ENCODE data around the gene BCAS3.
"Not testable (repeated sequence)": the region's sequence is repeated elsewhere in the genome, so short reads cannot be mapped to it uniquely, and the experiment has no call there.

Gene BCAS3

DNA sequence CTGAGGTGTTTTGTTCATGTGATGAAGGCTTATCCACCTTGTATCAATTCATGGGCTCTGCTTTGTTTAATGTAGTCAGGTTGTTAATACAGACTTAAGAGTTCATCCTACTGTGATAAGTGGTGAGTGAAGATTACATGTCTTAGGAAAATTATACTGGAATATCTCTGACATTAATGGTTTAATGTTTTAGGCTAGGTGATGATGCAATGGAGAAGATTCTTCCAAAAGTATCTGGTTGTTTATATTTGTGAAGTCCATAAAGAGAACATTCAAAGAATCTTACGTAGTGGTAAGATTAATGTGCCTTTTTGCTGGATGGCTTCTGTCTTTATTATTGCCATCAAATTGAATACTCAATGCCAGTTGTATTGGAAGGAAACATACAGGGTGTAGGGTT is 236.4 kb downstream of the BCAS3 start:
- intact Hi-C loops (cut with DNase I) = no loop called here
- no peak for DNase-seq

DNA sequence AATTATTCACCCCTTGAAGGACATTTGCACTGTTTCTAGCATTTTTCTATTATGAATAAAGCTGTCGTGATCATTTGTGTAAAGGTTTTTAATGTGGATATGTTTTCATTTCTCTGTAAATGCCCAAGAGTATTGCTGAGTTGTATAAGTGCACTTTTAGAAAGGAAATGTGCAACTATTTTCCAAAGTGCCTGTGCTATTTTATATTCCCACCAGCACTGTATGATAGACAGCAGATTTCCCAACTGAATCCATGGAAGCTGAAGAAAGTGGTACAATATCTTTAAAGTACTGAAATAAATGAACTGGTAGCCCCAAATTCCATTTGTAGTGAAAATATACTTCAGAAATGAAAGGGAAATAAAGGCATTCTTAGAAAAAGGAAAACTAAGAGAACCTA is 238.4 kb downstream of the BCAS3 start:
- intact Hi-C loops (cut with DNase I) = no loop called here
- no peak for DNase-seq

DNA sequence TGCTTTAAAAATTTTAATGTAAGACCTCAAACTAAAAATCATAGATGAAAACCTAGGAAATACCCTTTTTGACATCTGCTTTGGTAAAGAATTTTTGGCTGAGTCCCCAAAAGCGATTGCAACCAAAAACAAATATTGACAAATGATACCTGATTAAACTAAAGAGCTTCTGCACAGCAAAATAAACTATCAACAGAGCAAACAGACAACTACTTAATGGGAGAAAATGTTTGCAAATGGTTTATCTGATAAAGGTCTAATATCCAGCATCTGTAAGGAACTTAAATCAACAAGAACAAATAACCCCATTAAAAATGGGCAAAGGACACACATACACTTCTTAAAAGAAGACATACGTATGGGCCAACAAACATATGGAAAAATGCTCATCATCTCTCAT is 242.5 kb downstream of the BCAS3 start:
- intact Hi-C loops (cut with DNase I) = no loop called here
- no peak for DNase-seq

DNA sequence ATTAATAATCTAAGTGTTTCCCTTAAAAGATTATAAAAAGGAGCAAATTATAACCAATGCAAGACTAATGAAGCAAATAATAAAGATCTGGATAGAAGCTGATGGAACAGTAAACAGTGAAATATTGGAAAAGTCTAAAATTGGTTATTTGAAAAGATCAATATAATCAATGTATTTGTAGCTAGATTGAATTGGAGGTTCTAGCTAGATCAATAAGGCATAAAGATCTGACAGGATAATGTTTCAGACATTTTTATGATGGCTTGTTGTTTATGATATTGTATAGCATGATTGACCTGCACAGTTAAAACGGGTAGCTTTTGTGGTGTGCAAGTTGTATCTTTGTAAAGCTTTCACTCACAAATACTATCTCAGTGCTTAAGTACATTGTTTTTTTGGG is 245.3 kb downstream of the BCAS3 start:
- DNase-seq = no peak
- intact Hi-C loops (cut with DNase I) = no loop called here

DNA sequence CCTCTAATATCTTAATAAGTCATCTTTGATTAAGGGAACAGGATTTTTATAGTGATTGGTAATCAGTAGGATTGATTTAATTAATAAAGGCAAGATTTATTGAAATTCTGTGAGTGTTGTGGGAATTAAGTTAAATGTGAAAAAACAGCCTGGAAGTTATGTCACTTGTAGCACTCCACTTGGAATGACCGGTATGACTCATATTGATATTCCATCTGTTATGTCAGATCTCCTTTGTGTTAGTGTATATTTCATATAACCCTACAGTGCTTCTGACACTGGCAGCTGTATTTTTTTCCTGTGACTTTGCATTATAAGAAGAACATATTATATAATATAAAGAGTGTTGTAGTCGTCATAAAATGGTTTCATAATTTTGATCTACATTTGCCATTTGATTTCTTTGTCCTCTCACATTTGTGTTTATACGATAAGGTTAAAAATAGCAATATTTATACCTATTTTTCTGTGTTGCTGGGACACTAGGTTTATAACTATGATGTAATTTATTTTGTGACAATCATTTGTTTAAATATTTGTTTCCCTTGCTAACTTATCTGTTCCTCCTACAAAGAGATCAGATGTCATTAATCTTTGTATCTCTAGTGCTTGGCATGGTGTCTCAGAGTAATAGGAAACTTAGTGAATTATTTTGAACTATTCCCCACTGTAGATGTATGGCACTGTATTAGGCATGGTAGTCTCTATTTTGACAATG is 249.0 kb downstream of the BCAS3 start:
- intact Hi-C loops (cut with DNase I) = no loop called here
- DNase-seq = no peak

DNA sequence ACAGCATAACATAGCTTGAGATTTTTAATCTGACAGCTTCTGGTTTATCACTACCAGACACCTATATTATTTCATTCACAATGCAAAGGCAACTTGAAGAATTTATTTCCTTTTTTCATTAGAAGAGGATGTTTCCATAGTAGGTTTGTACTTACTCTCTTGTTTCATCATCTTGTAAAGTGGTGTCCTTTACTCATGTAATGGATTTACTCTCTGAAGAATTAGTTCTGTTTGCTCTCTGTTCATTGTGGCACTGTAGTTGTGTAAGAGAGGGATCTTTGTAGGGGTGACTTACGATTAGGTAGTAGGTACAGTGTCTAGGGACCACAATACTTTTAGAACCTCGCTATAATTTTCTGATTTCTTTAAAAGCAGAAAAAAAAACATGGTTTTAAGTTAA is 256.1 kb downstream of the BCAS3 start:
- intact Hi-C loops (cut with DNase I) = no loop called here
- no peak for DNase-seq

DNA sequence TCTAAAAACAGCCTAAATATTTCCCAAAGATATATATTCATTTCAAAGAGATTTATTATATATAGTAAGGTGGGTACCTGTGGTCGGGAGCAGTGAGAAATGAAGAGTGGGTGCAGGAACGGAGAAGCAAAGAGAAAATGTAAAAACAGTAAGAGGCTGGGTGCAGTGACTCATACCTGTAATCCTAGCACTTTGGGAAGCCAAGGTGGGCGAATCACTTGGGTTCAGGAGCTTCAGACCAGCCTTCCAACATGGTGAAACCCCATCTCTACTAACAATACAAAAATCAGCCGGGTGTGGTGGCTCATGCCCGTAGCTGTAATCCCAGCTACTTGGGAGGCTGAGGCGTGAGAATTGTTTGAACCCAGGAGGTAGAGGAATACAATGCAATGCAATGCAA is 257.1 kb downstream of the BCAS3 start:
- DNase-seq = no peak
- intact Hi-C loops (cut with DNase I) = no loop called here

DNA sequence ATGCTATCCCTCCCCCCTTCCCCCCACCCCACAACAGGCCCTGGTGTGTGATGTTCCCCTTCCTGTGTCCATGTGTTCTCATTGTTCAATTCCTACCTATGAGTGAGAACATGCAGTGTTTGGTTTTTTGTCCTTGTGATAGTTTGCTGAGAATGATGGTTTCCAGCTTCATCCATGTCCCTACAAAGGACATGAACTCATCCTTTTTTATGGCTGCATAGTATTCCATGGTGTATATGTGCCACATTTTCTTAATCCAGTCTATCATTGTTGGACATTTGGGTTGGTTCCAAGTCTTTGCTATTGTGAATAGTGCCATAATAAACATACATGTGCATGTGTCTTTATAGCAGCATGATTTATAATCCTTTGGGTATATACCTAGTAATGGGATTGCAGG is 258.3 kb downstream of the BCAS3 start:
- intact Hi-C loops (cut with DNase I); DNase-seq: not testable (repeated sequence)

DNA sequence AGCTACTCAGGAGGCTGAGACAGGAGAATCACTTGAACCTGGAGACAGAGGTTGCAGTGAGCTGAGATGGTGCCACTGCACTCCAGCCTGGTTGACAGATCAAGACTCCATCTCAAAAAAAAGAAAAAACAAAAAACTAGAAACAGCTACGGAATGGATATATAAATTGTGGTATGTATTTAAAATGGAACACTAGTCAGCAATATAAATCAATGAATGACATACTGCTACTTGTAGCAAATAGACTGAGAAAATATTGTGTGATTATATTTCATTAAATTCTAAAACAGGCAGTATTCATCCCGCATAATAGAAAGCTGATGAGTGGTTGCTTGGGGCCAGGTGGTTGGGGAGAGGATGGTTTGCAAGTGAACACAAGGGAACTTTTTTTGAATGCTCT is 261.7 kb downstream of the BCAS3 start:
- DNase-seq = no peak
- intact Hi-C loops (cut with DNase I) = no loop called here

DNA sequence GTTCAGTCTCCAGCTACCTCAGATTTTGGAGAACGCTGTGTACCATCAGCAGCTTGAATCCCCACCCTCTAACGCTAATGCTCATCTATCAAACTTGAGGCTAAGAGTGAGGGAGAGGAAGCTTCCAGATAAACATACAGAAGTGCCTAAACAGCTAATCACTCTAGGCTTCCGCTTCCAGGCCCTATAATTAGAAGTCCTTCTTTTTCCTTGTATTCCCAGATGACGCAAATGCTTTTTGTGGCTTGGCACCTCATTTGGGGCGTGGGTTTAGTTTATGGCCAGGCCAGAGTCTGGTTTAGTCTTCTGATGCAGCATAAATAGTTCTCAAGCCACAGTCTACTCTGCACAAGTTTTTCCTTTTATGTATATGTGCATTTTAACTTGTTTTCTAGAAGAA is 263.4 kb downstream of the BCAS3 start:
- intact Hi-C loops (cut with DNase I) = no loop called here
- DNase-seq = peak in 1 of 10 donors; percentile 17

DNA sequence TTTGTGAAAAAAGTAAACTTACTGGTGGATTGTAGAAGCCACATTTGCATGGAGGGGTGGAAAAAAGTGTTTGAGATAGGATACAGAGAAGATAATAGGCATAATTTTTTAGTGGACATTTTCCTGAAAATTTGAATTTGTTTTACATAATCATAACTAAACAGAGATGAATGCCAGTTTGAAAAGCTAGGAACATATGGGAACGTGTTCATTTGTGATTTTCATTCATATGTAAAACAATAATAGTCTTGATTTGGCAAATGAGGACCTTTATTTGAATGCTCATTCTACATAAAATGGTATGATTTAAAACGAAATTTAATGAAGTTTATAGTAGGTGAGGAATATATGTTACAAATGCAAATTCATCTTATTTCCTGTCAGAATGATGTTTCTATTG is 263.9 kb downstream of the BCAS3 start:
- intact Hi-C loops (cut with DNase I) = no loop called here
- DNase-seq = no peak

DNA sequence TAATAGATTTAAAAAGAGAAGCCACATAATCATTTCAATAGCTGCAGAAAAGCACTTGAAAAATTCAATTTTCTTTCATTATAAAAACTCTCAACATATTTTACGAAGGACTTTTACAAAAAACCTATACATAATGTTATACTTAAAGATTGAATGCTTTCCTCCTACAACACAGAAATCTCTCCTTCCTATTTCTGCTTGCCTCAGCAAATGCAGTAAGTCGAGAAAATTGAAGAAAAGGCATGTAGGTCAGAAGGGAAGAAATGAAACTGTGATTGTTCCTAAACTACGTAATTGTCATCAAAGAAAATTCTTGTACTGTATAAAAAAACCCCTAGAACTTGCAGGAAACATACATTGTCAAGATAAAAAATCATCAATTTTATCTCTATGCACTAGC is 267.1 kb downstream of the BCAS3 start:
- intact Hi-C loops (cut with DNase I) = no loop called here
- no peak for DNase-seq

DNA sequence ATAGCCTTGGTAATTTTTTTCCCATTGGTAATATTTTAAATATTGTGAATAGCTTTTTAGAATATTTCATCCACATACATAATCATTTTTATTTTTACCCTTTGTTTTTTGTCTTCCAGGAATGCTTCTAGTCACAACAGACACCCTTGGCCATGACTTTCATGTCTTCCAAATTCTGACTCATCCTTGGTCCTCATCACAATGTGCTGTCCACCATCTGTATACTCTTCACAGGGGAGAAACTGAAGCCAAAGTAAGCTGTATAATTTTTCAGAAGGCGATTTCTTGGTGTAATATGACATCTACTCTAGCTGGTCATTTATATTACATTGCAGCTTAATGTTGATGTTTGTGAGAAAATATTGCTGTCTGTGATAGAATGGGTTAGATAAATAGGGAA is 269.4 kb downstream of the BCAS3 start:
- DNase-seq = no peak
- intact Hi-C loops (cut with DNase I) = no loop called here

DNA sequence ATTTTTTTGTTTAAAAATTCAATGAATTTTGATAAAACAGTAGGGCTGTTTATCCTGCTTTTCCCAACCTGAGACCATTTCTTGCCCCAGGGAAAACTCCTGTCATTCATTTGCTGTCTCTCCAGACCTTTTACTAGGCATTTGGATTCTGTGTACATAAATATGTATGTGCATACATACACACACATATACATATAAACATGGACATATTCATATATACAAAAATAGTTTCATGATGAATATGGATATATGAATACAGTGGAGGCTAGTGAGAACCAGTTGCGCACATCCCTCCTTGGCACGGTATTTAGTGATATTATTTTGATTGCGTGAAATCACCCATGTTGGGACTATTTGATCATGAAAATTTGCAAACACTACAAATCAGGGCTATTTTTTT is 269.9 kb downstream of the BCAS3 start:
- no peak for DNase-seq
- intact Hi-C loops (cut with DNase I) = no loop called here

DNA sequence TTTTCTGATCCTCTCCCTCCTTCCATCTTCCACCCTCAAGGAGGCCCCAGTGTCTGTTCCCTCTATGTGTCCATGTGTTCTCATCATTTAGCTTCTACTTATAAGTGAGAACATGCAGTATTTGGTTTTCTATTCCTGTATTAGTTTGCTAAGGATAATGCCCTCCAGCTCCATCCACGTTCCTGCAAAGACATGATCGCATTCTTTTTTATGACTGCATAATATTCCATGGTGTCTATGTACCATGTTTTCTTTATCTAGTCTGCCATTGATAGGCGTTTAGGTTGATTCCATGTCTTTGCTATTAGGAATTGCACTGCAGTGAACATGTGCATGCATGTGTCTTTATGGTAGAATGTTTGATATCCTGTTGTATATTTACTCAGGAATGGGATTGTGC is 275.1 kb downstream of the BCAS3 start:
- DNase-seq = no peak
- intact Hi-C loops (cut with DNase I) = no loop called here

DNA sequence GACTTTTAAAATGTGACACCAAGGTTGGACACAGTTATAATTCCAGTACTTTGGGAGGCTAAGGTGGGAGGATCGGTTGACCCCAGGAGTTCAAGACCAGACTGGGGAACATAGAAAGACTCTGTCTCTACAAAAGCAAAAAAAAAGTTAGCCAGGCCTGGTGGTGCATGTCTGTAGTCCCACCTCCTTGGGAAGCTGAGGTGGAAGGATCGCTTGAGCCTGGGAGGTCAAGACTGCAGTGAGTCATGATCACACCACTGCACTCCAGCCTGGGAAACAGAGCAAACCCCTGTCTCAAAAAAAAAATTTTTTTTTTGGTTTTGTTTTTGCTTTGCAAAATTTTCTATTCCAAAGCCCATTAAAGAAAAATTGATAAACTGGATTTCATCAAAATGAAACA is 281.4 kb downstream of the BCAS3 start:
- DNase-seq = no peak
- intact Hi-C loops (cut with DNase I) = no loop called here

DNA sequence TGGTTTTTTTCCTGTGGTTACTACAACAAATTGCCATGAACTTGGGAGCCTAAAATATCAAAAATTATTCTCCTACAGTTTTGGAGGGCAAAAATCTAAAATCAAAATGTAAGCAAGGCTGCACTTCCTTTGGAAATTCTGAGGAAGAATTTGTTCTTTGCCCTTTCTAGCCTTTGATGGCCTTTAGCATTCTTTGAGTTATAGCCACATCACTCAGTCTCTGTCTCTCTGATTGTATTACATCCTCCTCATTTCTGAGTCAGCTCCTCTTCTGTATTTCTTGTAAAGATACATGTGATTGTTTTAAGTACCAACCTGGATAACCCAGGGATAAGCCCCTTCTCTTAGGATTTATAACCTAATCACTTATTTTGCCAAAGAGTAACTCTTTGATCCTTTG is 282.0 kb downstream of the BCAS3 start:
- intact Hi-C loops (cut with DNase I) = no loop called here
- no peak for DNase-seq

DNA sequence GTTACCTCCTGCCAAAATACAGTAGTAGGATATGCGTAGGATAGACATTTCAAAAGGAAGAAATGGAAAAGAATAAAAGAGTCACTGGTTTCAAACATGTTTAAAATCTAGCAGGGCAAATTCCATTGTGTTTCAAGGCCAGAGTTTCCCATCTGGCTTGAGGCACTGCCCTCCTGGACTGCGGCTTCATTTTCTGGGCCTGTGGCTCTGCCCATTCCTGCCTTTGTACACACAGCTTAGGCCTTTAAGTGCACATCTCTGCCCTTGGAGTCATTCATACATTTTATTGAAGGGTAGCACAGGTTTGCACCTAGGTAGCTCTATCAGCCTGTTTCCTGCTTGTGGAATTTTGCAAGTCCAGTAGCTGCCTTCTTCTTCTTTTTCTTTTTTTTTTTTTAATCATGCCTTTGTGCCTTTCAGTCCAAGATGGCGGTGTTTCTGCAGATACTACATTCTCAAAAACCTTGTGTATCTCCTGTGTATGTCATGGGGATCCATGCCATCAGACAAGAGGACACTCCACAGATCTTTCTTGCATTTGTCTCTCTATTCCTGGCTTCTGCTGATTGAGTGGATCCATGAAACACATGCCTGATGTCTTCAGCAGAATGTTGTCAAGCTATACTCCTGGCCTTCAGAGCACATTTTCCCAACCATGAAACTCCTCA is 282.9 kb downstream of the BCAS3 start:
- intact Hi-C loops (cut with DNase I) = no loop called here
- no peak for DNase-seq

DNA sequence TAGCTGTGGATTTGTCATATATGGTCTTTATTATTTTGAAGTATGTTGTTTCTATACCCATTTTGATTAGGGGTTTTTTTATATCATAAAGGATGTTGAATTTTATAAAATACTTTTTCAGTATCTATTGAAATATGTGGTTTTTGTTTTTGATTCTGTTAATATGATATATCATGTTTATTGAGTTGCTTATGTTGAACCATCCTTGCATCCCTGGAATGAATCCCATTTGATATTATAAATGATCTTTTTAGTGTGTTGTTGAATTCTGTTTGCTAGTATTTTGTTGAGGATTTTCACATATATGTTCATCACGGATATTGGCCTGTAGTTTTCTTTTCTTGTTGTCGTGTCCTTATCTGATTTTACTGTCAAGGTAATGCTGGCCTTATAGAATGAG is 286.5 kb downstream of the BCAS3 start:
- no peak for DNase-seq
- intact Hi-C loops (cut with DNase I) = no loop called here

DNA sequence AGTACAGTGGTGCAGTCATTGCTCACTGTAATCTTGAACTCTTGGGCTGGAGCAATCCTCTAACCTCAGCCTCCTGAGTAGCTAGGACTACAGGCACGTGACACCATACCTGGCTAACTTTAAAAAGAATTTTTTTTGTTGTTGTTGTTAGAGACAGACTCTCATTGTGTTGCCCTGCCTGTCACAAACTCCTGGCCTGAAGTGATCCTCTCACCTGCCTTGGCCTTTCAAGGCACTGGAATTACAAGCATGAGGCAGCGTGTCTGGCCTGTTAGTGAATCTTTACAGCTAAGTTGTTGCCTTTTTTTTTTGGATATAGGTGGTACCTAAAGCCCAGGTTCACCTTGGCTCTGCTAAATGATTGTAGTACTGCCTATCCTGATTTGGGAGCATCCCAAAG is 290.6 kb downstream of the BCAS3 start:
- intact Hi-C loops (cut with DNase I) = no loop called here
- no peak for DNase-seq

DNA sequence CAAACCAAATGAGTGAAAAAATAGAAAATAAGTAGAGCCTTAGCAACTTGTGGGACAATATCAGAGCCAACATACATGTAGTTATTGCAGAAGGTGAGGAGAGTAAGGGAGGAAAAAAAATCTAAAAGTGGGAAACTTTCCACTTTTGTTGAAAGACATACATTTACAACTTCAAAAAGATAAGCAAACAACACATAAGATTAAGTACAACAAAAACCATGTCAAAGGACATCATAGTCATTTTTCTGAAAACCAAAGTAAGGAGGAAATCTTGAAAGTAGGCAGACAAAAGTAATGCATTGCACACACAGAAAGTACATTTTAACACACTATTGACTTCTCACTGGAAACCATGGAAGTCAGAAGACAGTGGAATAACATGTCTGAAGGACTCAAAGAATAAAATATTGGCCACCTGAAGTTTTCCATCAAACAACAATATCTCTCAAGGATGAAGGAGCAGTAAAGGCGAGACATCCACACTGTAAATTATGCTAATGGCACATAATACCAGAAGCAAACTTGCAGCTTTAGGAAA is 291.9 kb downstream of the BCAS3 start:
- DNase-seq = no peak
- intact Hi-C loops (cut with DNase I) = no loop called here

DNA sequence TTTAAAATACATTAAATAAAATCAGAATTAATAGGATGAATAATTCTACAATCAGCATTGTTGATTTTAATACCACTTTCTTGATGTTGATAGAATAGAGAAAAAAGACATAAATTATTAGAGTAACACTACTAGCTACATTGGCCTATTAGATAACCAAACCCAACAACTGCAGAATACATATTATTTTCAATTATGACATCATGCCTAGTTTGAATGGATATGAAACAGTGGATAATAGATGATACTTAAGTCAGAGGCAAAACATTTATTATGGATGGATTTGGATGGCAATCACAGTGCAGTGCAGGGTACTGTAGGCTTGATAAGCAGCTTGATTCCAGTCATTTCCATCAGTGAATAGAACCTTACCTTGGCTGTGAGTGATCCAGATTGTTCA is 293.1 kb downstream of the BCAS3 start:
- no peak for DNase-seq
- intact Hi-C loops (cut with DNase I) = no loop called here
